ENCODE data around the gene SLC5A1. TPM values are rescaled to one million over a fixed set of nuclear protein-coding genes. Genes with fewer than 3 reads are reported as not detected.

Gene SLC5A1
- total and polyA plus RNA-seq, 2 of the 8 experiments (the other 6 are each of a cell fraction or from before 2014, with no cell fraction given) = 0.06 TPM; not detected in 1

- TF ChIP-seq CHD7 (IDR thresholded peaks at IDR 0.05; ENCODE audit: insufficient replicate concordance, low read length) (no peak), TEAD4 (IDR thresholded peaks at IDR 0.05; ENCODE audit: low read depth, low read length) (0 out of 2 replicates have a peak, but pooled peaks have one; percentile 20), JUN (IDR thresholded peaks at IDR 0.05; ENCODE audit: low read depth, low read length) (0 out of 2 replicates have a peak, but pooled peaks have one; percentile 32), ATF2 (IDR thresholded peaks at IDR 0.05; ENCODE audit: low read length) (no peak)
Measured at GRCh38 chr22:32079130-32080089, 36.3 kb downstream of the SLC5A1 start (continued).

Measured in H1 (cell line).